ENCODE results near the gene NAV2. TPM values are rescaled to one million over a fixed set of nuclear protein-coding genes. Genes with fewer than 3 reads are reported as not detected.
A peak's percentile ranks its signal among the peaks of the same experiment; 100 is the strongest.

Gene NAV2
- total RNA-seq, 1 experiment from 2014 or later, result 32.3 TPM

DNA sequence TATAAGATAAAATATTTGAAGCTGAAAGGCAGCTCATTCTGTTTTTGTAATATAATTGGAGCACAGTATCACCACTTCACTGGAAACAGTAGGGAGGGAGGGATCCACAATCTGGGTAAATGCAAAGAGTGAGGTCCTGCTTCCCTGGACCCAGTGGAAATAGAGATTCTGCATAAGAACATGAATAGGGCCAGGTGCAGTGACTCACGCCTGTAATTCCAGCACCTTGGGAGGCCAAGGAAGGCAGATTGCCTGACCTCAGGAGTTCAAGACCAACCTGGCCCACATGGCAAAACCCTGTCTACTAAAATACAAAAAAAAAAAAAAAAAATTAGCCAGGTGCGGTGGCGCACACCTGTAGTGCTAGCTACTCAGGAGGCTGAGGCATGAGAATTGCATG lies 303.9 kb downstream of the NAV2 start:
- DNase-seq (ENCODE audit: low read depth), result no peak

DNA sequence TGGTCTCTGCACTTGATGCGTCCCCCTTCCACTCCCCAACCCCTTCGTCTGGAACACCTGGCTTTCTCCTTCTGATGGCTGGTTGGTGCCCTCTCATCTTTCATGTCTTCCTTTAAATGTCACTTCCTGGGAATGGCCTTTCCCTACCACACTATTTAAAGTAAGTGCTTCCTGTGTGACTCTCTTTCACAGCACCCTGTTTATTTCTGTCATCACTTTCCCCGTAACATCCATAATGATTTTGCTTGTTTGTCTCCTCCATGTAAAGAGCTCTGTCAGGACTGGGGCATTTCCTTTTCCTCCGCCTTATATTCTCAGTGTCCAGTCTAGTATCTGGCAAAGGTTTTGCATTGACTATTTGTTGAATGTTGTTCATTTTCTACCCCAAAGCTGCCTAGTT lies 304.7 kb downstream of the NAV2 start:
- no peak for DNase-seq (ENCODE audit: low read depth)

DNA sequence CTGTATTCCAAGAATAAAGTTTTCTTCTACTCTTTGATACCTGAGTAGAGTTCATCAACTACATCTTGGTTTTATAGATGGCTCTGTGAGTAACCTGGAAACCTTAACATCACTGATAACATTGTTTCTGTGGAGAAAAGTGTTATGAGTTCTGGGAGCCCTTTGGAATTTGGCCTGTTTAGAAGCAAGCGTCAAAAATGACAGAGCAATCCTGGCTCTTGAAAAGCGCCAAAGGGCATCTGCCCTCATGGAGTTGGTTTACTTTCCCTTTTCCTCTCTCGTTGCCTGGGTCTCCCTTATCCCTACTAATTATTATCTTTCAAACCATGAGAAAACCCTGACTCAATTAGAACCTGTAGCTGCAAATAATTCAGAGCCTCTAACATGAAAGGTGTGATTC lies 307.6 kb downstream of the NAV2 start:
- DNase-seq (ENCODE audit: low read depth), result no peak

DNA sequence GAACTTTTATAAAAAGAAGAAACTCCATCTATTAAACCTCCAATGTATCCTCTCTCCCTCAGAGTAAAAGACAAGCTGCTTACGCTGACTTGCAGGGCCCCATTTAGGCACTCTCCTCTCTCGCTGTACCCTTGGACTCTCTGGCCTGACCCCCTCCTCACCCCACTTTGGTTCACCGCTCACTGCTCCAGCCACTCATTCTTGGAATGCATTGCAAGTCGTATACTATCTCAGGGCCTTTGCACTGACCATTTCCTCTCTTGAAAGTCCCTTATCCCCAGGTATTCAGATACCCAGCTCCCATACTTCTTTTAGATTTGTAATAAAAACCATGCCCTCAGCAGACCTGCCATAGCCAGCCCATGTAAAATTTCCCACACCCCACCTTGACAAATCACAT lies 308.1 kb downstream of the NAV2 start:
- no peak for DNase-seq (ENCODE audit: low read depth)

DNA sequence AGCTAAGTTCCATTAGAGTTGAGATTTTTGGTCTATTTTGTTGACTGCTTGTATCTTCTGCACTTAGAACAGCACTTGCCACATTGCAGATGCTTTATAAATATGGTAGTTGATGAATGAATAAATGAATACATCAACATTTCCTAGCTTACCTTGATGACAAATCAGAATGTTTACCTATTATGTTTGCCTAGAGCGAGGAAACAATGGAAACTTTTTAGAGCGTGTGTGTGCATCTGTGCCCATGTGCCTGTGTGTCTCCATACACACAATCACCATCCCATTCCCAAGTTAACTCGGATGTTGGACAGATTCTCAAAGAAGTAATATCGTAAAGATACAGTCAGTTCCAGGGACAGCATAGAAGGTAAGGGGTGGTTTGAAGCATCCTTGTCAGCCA lies 308.6 kb downstream of the NAV2 start:
- DNase-seq (ENCODE audit: low read depth), result no peak

DNA sequence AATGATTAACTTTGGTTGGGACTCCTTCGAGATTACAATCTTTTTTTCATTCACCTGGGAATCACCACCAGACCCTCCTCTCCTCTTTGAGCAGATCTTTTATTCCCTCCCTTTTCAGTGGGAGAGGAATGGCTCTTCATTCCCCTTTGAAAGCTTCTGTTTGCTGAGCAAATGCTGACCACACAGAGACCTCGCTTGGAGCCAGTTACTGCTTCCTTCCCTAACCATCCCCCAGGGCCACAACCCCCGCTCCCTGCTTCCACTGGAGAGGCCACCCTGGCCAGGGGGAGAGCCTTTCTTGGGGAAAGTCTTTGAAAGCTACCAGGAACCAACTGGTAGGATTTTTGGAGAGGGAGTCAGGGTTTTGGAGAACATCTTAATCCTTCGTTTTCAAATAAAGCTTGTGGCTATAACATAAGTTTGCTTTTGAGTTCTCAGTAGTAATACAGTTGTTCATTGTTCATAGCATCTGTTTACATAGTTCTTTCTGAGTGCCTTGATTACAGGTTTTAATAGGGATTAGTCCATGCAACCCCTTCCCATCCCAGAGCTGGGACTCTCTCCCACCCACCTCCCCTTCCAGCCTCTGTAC lies 309.2 kb downstream of the NAV2 start:
- DNase-seq (ENCODE audit: low read depth), result no peak

DNA sequence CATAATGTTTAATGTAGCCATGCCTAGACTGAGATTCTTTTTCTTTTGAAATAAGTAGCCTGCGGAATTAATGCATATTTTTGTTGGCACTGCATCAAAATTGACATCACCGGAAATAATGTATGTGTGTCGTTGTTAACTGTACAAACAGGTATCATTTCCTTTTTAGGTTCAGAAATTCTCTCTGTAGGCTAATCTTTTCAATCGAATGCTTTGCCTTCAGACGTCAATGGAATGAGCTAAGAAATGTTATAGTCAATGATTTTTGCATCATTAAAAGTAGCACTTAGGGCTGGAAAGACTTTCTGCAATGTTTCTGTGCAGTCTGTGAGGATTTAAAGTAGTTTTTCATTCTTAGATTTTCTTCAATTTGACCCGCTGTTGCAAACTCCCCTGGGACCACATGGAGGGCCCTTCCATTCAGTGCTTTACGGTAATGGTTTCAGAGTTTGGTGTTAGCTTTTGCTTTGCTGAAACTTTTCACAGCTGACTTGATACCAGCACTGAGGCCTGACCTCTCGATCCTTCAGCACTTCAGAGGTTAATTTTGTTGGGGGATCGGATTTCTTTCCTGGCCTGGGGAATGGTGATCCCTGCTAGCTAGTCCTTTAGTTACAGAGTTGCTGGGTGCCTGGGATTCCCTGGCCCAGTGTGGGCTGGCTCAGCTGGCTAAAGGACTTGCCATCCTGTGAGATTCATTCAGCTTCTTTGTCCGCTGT lies 309.9 kb downstream of the NAV2 start:
- DNase-seq (ENCODE audit: low read depth), result peak; percentile 53

DNA sequence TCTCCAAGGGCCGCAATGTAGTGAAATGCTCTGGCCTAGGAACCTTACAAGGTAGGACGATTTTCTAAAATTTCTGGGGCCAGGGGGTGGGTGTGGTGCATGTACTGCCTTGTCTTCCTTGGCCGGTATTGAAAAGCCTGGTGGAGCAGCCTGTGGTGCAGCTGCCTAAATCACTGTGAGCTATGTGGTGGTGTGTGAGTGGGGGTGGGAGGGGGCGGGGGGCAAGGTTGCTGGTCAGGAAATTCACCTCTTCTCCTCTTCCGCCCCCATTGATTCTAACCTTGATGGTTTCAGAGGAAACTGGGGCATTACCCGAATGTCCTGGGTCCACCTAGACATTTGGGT lies 310.4 kb downstream of the NAV2 start:
- no peak for DNase-seq (ENCODE audit: low read depth)

DNA sequence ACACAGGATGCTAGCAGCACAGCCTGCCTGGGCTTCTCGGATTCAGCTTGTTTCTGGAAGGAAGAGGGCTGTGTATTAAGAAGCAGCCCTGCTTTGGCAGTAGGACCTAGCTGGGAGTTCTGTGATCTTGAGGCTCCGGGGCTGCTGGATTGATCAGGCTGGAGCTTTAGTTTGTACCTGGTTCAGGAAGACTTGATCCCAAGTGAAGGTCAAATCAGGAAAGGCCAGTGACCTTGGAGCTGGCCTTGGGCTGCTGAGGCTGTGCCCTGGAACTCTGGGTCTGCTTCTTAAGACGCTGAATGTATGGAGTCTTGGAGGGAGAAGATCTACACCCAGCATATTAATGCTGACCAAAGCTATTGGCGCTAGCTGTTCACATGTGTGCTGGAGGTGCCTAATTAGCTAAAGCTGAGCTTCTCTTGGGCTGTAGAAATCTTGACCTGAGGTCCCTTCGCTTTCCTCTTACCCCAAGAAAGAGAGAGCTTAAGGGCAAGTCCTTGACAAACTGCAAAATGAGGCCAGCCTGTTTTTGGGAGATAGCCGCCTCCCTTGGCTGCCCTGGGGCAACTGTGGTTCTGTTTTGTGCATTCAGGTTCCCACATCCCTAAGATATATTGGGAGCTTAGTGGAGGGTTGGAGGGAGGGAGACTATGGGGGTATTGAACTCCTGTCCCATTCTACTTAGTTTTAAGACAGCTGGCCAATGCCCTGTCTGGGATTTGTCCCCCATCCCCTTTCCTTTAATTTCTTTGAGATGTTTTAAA lies 311.7 kb downstream of the NAV2 start:
- DNase-seq (ENCODE audit: low read depth), result no peak

DNA sequence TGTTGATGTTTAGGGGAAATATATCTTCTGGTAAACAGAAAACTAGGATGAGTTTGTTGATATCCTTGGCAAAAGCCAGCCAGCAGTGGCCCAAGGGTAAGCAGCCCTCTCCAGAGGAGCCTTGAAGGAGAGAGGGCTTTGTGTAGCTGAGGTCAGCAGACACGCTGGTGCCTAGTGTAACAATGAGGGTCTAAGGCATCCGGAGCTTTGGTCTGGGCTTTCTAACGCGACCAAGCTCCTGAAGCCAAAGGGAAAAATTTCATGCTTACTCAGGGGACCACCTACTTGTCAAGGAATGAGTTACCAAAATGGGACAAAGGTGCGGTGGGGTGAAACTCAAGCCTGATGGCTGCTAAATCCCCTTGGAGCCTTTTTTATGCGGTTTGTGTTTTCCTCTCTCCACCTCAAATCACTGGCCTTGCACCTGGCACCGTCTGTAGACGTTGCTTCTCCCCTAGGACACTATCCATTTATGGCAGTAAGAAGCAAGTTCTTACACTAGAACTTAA lies 312.7 kb downstream of the NAV2 start:
- DNase-seq (ENCODE audit: low read depth), result peak; percentile 61

DNA sequence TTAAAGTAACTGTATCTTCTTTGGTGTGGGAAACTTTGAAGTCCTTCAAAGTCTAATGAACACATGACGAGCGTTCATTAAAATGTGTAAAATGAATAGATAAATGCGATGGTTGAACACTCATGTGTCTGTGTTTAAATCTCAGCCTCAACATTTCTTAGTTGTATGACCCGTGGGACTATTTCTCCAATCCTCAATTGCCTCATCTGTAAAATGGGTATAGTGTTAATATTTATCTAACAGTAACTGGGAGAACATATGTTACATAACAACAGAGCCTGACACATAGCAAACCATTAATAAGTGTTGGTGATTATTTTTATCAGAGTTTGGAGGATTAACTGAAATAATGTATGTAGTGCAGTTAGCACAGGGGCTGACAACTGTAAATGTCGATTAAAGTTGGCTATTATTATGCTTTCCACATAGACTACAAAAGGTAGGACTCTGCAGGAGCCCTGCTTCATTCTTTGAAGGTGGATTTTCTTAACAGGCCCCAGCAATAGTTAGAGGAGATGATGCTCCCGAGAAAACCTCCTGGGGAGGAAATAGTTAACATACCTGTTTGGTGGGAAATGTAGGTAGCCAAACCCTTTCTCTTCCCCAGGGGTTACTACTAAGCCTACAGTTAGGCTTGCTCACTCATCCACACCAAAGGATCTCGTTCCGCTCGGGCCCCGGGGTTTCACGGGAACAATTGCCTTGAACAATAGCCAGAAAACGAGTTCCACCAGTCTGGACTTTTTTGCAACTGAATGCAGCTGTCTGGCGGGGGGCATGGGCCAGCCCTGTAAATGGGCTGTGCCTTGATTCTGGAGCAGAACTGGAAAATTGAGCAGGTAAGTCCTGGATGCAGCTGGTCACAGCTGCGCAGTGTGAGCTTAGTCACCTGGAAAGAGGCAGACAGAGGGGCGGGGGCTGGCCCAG lies 314.3 kb downstream of the NAV2 start:
- no peak for DNase-seq (ENCODE audit: low read depth)

DNA sequence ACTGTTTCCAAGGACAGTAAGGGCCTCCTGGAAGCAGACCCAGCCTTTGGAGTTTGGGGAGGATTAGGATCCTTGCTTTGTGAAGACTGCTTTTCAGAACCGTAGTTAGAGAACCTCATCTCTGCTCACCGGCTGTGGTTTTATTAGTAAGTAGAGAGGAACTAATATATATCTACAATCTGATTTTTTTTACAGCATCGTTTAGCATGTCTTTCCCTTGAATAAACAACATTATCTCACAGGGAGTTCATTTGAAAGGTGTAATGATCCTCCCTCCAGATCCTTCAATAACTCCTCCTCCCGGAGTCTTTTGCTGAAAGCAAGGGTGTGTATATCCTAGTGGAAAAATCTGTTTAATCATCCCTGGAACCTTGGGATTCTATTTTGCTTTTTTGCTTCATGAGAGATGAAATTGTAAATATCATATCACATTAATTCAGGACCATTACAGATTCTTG lies 314.9 kb downstream of the NAV2 start:
- no peak for DNase-seq (ENCODE audit: low read depth)

DNA sequence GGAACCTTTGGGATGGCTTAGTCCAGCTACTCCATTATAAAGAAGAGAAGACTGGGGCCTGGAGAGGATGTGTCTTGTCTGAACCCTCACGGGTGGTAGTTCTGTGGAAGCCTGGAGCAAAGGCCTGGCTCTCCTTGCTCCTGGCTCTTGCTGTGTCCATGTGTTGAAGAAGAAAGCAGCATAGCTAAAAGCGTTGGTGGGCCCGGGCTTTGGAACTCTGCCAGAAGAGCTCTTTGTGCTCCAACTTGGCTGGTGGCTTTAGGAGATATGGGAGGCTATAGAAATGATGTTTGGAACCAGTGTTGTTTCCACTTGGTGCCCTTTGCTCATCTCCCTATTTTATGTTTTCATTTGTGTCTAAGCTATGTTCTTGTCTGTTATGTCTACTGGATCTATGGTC lies 316.6 kb downstream of the NAV2 start:
- no peak for DNase-seq (ENCODE audit: low read depth)

DNA sequence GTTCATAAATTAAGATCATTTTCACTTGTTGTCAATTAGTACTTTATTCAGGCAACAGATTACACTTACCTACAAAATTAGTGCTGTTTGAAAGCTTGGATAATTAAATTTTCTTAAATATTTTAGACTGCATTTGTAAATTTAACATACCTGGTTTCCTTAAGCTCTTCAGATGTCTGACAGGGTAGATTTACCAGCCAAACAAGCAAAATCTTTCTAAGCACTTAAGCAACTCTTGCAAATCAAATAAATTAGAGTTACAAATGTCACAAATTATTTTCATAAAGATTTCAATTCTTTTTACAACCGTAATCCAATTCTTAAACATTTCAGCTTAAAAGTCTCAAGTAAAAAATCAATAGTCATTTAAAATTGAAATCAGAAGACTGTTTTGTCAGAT lies 317.8 kb downstream of the NAV2 start:
- no peak for DNase-seq (ENCODE audit: low read depth)

DNA sequence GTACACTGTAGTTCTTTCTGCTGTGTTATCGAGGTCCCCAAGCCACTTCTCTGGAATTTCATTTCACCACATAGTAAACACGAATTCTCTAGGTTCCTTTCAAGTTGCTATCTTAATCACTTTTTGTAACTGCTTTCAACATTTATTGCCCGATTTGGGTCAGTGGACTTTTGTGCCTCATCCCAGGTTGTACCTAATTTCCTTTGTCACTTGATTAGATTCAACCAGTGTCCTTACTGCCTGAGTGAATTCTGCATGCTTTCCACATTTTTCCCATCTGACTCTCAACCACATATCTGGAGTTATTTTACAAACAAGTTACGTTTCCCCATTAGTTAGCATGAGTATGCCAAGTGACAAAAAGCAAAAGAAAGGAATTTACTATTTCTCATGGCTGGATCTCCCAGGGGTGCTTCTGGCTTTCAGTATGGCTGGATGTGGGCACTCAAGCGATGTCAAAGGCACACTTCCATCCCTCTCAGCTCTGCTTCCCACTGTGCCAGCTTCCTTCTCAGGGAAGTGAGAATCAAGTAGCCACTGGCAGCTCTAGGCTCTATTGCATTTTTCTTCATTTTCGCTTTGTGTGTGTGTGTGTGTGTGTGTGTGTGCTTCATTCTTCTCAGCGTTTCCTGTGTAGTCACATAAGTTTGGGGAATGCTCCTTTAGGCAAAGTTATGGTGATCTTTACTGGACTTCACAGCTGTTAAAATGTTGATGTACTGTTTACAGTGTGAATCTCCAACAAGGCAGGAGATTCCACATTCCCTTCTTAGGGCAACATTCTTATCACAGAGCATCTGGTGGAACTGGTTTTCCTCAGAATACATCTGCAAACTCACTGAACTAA lies 318.7 kb downstream of the NAV2 start:
- DNase-seq (ENCODE audit: low read depth), result peak; percentile 88

DNA sequence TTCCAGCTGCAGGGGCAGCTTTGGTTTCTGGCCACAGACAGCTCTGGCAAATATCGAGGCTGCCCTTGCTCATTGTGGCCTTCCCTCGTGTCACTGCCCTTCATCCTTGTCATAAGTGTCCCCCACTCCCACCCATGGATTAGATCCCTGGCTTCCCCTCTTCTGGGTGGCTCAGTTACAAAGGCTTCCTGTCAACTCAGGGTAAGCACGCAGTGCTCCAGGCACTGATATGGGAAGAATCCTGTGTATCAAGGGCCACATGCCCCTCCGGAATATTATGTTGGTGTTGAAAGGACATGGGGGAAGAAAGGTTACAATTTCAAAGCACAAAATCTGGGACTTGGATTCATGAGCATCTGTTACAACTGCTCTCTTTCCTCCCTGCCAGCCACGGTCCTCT lies 319.5 kb downstream of the NAV2 start:
- no peak for DNase-seq (ENCODE audit: low read depth)

DNA sequence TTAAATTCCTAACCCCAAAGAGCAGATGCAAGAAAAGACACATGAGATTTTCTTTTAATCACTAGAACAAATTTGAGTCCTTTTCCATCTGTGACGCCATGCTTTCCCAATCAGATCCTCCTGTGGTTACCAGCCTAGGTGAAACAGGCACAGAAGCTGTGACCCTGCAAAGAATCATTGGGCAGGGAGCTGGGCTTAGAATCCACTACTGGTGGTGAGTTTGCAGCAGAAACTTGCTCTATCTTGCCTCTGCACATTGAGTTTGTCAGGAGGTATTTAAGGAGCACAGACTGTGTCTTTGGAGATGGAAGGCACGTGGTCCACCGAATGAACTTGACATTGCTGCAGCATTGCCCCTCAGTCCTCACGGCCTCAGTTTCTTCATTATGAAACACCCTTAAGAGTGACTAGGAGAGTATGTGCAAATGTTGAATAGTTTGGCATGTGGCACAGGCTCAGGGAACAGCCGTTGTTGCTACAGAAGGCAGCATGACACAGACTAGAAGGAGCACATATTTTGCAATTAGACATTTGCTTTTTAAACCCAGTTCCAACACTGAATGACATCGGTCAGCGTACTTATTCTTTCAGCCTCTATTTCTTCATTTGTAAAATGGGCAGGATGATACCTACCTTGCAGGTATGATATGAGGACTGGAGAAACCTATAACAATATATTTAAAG lies 320.1 kb downstream of the NAV2 start:
- DNase-seq (ENCODE audit: low read depth), result no peak

DNA sequence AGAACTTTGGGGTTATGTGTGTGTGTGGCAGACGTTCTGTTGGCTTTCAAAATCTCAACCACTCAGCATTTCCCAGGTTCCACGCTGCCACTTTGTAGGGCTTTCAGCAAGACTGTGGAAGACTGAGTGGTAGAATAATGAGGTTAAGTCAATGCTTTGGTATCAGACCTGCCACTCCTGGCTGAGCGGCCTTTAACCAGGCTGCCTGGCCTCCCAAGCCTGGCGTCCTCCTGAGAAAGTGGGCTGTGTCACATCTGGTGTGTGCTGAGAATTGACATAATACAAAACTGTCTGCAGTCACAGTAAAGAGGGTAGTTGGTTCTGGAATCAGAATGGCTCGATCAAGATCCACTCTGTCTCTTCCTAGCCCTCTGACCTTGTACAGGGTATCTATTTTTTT lies 321.2 kb downstream of the NAV2 start:
- DNase-seq (ENCODE audit: low read depth), result no peak

DNA sequence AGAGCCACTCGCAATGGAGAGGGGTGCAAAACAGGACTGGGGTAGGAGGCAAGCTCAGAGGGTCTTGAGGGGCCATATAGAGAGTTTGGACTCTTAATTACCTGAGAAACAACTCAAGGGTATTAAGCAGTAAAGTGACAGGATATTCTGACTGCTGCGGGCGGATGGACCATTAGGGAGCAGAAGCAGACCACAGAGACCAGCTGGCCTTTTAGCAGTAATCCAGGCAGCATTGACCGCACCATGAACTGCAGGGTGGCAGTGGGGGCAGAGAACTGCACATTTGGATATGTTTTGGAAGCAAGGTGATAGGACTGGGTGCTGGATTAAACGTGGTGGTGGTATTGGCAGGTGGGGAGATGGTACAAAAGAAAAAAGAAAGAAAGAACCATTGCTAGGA lies 322.3 kb downstream of the NAV2 start:
- DNase-seq (ENCODE audit: low read depth), result no peak

DNA sequence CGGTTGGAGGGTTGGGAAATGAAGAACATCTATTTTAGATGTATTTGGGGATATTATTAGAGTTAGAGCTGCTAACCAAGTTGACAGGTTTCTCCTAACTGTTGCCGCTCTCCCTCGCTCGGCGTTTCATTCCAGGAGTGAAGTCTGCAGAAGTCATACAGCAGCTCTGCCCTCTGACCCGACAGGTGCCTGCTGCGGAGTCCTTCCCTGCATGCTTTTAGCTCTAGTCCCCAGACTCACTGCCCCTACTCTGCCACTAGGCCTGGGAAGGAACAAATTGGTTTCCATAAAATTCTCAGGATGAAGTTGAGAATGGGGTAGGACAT lies 322.7 kb downstream of the NAV2 start:
- DNase-seq (ENCODE audit: low read depth), result no peak

Measured in LHCN-M2 (cell line).